HuH-7.5 (cell line): ENCODE results near the gene SMAD7.
"Not testable (repeated sequence)": the region's sequence is repeated elsewhere in the genome, so short reads cannot be mapped to it uniquely, and the experiment has no call there.

Experiments used
- DNase-seq: peaks from one replicate; pipeline ENCODE4 v3.0.0; 2011; ENCODE audit warnings: low spot score

The SMAD7 gene

GRCh38 chr18:48877941-48878340, 72.8 kb downstream of the SMAD7 start:
- DNase-seq, result no peak

GRCh38 chr18:48876590-48876989, 74.2 kb downstream of the SMAD7 start:
- no peak for DNase-seq

GRCh38 chr18:48875942-48876511, 74.7 kb downstream of the SMAD7 start:
- DNase-seq, result peak; percentile 38

- no peak for DNase-seq
Observed at GRCh38 chr18:48875314-48875941, 75.3 kb downstream of the SMAD7 start.

GRCh38 chr18:48874701-48875162, 76.0 kb downstream of the SMAD7 start:
- no peak for DNase-seq

- DNase-seq, result no peak
Observed at GRCh38 chr18:48874233-48874632, 76.5 kb downstream of the SMAD7 start.

- no peak for DNase-seq
Observed at GRCh38 chr18:48872234-48873145, 78.3 kb downstream of the SMAD7 start.

- DNase-seq, result no peak
Observed at GRCh38 chr18:48871391-48872166, 79.2 kb downstream of the SMAD7 start.

GRCh38 chr18:48870926-48871325, 79.8 kb downstream of the SMAD7 start:
- not testable (repeated sequence) for DNase-seq
